Loucy (cell line): ENCODE data around the gene GFI1.

Experiments used
- CTCF ChIP-seq: fragments of 200-600 bp; sonication (generic); conservative IDR thresholded peaks from 2 replicates; pipeline ENCODE4 v1.5.1; 2014; ENCODE audit warnings: mild to moderate bottlenecking, antibody characterized with exemption, low read length
- EZH2phosphoT487 ChIP-seq: fragments of 200-600 bp; IDR thresholded peaks from 2 replicates; pipeline ENCODE4 v1.6.1; 2018; ENCODE audit warnings: antibody characterized with exemption, mild to moderate bottlenecking, moderate library complexity, borderline replicate concordance

GRCh38 chr1:92516574-92516973 is 29.8 kb upstream of the GFI1 start:
- no peak for TF ChIP-seq CTCF
- no peak for TF ChIP-seq EZH2phosphoT487
